Measurements from ENCODE around the gene CARD9. TPM values are rescaled to one million over a fixed set of nuclear protein-coding genes. Genes with fewer than 3 reads are reported as not detected.

The CARD9 gene
- polyA plus RNA-seq, 1 of the 3 experiments (the other 2 are of a cell fraction): 1.1 TPM

DNA sequence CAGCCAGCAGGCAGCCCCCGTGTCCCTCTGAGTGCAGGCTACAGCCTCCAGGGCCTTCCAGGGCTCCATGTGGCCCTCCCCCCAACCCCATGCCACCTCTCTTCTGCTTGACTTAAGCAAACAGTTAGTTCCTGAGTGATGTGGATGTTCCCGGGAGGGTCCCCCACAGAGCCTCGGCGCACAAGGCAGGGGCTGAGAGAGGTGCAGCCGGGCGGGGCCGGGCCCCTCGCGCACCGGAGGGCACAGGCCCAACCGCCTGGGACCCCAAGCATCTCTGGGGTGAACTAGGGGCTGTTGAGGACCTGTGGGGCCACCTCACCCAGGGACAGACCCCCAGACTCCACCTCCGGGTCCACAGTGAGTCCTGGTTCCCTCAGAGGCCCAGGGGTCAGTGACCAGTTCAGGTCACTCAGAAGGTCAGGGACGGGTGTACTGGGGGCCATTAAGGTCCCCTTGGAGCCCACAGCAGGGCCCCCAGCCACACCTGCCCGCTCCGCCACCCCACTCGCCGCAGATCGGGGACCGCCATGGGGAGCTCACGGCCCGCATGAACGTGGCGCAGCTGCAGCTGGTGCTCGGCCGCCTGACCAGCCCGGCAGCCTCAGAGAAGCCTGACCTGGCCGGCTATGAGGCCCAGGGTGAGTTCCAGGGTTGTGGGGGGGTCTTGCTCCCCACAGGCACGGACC is 33.0 kb downstream of the CARD9 start:
- no peak overlapping the region for H3K27ac ChIP-seq (ENCODE audit: low read depth in 2 of 2, low read length in 1 of 2)
- no peaks in the 10 kb centered on the region for H4K20me1 ChIP-seq (ENCODE audit: insufficient read depth)
- H2AFZ ChIP-seq (ENCODE audit: low read depth): no peak overlapping the region
- ChIA-PET CTCF (interaction anchor here (0.9 to 2.6 kb wide), 6 partner anchors 12 to 61 kb away, joined by 3 to 11 read pairs (median 4); no protein-coding TSS in a partner anchor), POLR2A (no interaction called here)
- no peaks in the 10 kb centered on the region for H3K79me2 ChIP-seq (ENCODE audit: insufficient read depth)
- no peak overlapping the region for H3K9ac ChIP-seq
- 97% methylated on average over 5 of the region's 28 CpGs for WGBS (ENCODE audit: low lambda C conversion rate)
- H3K4me2 ChIP-seq: no peak overlapping the region
- H3K4me3 ChIP-seq (ENCODE audit: low read depth in 2 of 2, low read length in 1 of 2): no peak overlapping the region
- TF ChIP-seq, protein P1, sequence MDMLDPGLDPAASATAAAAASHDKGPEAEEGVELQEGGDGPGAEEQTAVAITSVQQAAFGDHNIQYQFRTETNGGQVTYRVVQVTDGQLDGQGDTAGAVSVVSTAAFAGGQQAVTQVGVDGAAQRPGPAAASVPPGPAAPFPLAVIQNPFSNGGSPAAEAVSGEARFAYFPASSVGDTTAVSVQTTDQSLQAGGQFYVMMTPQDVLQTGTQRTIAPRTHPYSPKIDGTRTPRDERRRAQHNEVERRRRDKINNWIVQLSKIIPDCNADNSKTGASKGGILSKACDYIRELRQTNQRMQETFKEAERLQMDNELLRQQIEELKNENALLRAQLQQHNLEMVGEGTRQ (IDR thresholded peaks at IDR 0.05; ENCODE audit: borderline replicate concordance, low read depth, low read length): no peak
- TF ChIP-seq FOSL2 (IDR thresholded peaks at IDR 0.05; ENCODE audit: borderline replicate concordance, low read depth) (no peak), FOXJ3 (CRISPR knock-in tag; IDR thresholded peaks at IDR 0.05) (no peak)
- H3K27me3 ChIP-seq (ENCODE audit: insufficient read depth): no peaks in the 10 kb centered on the region
- H3F3A ChIP-seq (replicated peaks; ENCODE audit: insufficient read depth): no peaks in the 10 kb centered on the region
- H3K9me3 ChIP-seq: no peaks in the 10 kb centered on the region
- peaks cover 0 to 9% of the 10 kb centered on the region in 2 experiments; a peak in 1 of 4 replicates for H3K4me1 ChIP-seq (ENCODE audit: control insufficient read depth in 1 of 2, insufficient read depth in 2 of 2, low read depth in 1 of 2, low read length in 1 of 2)
- H3K9me2 ChIP-seq: no peaks in the 10 kb centered on the region
- peaks cover 0 to 60% of the 10 kb centered on the region in 2 experiments for H3K36me3 ChIP-seq (replicated peaks in 1 of 2; ENCODE audit: control insufficient read depth in 1 of 2, insufficient read depth in 2 of 2, low read length in 1 of 2)
- no peak for DNase-seq

DNA sequence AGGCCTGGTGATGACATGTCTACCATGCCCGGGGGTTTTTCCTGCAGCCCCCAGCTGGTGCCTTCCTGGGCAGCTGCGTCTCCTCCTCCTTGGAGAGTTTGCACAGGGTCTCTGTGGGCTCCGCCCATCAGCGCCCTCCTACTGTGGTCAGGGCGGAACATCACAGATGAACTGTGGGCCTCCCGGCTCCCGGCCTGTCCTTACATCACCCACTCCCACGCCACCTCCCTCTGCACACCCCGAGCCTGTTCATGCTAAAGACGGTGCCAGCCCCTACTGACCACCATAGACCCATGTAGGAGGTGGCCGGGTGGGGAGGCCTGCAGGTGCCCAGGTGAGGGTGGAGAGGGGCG is 33.5 kb downstream of the CARD9 start:
- no peak overlapping the region for H3K9ac ChIP-seq
- H3K27me3 ChIP-seq (ENCODE audit: insufficient read depth): no peaks in the 10 kb centered on the region
- ChIA-PET CTCF (interaction anchor here (0.6 to 2.6 kb wide), 8 partner anchors 11 to 61 kb away, joined by 3 to 11 read pairs (median 4); no protein-coding TSS in a partner anchor), POLR2A (no interaction called here)
- no peaks in the 10 kb centered on the region for H4K20me1 ChIP-seq (ENCODE audit: insufficient read depth)
- no peak overlapping the region for H3K27ac ChIP-seq (ENCODE audit: low read depth in 2 of 2, low read length in 1 of 2)
- H3K79me2 ChIP-seq (ENCODE audit: insufficient read depth): no peaks in the 10 kb centered on the region
- H3K4me1 ChIP-seq (ENCODE audit: control insufficient read depth in 1 of 2, insufficient read depth in 2 of 2, low read depth in 1 of 2, low read length in 1 of 2): peaks cover 0 to 4% of the 10 kb centered on the region in 2 experiments; a peak in 1 of 4 replicates
- H3K9me2 ChIP-seq: no peaks in the 10 kb centered on the region
- no peak overlapping the region for H3K4me3 ChIP-seq (ENCODE audit: low read depth in 2 of 2, low read length in 1 of 2)
- no peak overlapping the region for H3K4me2 ChIP-seq
- H3K36me3 ChIP-seq (replicated peaks in 1 of 2; ENCODE audit: control insufficient read depth in 1 of 2, insufficient read depth in 2 of 2, low read length in 1 of 2): peaks cover 0 to 60% of the 10 kb centered on the region in 2 experiments
- no peaks in the 10 kb centered on the region for H3K9me3 ChIP-seq
- DNase-seq: no peak
- WGBS (ENCODE audit: low lambda C conversion rate): 89% methylated on average over 3 of the region's 12 CpGs
- H3F3A ChIP-seq (replicated peaks; ENCODE audit: insufficient read depth): no peaks in the 10 kb centered on the region
- TF ChIP-seq, protein P2, sequence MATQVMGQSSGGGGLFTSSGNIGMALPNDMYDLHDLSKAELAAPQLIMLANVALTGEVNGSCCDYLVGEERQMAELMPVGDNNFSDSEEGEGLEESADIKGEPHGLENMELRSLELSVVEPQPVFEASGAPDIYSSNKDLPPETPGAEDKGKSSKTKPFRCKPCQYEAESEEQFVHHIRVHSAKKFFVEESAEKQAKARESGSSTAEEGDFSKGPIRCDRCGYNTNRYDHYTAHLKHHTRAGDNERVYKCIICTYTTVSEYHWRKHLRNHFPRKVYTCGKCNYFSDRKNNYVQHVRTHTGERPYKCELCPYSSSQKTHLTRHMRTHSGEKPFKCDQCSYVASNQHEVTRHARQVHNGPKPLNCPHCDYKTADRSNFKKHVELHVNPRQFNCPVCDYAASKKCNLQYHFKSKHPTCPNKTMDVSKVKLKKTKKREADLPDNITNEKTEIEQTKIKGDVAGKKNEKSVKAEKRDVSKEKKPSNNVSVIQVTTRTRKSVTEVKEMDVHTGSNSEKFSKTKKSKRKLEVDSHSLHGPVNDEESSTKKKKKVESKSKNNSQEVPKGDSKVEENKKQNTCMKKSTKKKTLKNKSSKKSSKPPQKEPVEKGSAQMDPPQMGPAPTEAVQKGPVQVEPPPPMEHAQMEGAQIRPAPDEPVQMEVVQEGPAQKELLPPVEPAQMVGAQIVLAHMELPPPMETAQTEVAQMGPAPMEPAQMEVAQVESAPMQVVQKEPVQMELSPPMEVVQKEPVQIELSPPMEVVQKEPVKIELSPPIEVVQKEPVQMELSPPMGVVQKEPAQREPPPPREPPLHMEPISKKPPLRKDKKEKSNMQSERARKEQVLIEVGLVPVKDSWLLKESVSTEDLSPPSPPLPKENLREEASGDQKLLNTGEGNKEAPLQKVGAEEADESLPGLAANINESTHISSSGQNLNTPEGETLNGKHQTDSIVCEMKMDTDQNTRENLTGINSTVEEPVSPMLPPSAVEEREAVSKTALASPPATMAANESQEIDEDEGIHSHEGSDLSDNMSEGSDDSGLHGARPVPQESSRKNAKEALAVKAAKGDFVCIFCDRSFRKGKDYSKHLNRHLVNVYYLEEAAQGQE (IDR thresholded peaks at IDR 0.05; ENCODE audit: low read depth, low read length): no peak
- H2AFZ ChIP-seq (ENCODE audit: low read depth): no peak overlapping the region

Measured in SK-N-SH (cell line).